Fibroblast of villous mesenchyme (primary cell): ENCODE data around the gene NCOR1. TPM values are rescaled to one million over a fixed set of nuclear protein-coding genes. Genes with fewer than 3 reads are reported as not detected.
A peak's percentile ranks its signal among the peaks of the same experiment; 100 is the strongest.

Experiments
- DNase-seq: peaks from one replicate; pipeline ENCODE4 v3.0.0-alpha.2; 2010; ENCODE audit warnings: low read depth
- H3K4me3 ChIP-seq: 2 replicates; pipeline ENCODE4 v1.5.1; 2011; ENCODE audit warnings: low read depth, mild to moderate bottlenecking, low read length
- total RNA-seq: library from RNA; depleted of rRNA; stranded (reverse); fragments of >200 nt; gene quantifications from 2 replicates; pipeline ENCODE4 v1.2.3, GENCODE V29; 2012
- TF ChIP-seq, protein P1 (sequence below): IDR thresholded peaks from 2 replicates; pipeline ENCODE4 v1.5.1; 2012; ENCODE audit warnings: low read depth, mild to moderate bottlenecking, low read length; ENCODE audit not compliant: insufficient read depth

Gene NCOR1
- total RNA-seq, 1 donor: 83.3 TPM

DNA sequence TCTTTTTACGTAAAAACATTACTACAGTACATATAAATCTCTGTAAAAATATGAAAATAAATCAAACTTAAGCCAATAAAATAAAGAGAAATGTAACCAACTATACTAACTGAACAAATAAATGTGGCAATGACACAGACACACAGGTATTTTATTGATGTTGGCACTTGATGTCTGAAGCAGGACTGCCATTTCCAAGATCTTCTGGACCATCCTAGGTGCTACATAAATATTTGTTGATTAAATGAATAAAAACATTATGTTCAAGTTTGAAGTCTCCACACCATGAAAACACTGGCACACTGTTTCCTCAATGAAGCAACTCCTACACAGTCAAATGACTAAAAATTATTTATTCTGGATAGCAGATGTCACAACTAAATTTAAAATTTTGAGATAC lies 106.9 kb downstream of the NCOR1 start:
- no peak for DNase-seq
- TF ChIP-seq, protein P1, sequence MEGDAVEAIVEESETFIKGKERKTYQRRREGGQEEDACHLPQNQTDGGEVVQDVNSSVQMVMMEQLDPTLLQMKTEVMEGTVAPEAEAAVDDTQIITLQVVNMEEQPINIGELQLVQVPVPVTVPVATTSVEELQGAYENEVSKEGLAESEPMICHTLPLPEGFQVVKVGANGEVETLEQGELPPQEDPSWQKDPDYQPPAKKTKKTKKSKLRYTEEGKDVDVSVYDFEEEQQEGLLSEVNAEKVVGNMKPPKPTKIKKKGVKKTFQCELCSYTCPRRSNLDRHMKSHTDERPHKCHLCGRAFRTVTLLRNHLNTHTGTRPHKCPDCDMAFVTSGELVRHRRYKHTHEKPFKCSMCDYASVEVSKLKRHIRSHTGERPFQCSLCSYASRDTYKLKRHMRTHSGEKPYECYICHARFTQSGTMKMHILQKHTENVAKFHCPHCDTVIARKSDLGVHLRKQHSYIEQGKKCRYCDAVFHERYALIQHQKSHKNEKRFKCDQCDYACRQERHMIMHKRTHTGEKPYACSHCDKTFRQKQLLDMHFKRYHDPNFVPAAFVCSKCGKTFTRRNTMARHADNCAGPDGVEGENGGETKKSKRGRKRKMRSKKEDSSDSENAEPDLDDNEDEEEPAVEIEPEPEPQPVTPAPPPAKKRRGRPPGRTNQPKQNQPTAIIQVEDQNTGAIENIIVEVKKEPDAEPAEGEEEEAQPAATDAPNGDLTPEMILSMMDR: no peak
- H3K4me3 ChIP-seq: no peak overlapping the region

DNA sequence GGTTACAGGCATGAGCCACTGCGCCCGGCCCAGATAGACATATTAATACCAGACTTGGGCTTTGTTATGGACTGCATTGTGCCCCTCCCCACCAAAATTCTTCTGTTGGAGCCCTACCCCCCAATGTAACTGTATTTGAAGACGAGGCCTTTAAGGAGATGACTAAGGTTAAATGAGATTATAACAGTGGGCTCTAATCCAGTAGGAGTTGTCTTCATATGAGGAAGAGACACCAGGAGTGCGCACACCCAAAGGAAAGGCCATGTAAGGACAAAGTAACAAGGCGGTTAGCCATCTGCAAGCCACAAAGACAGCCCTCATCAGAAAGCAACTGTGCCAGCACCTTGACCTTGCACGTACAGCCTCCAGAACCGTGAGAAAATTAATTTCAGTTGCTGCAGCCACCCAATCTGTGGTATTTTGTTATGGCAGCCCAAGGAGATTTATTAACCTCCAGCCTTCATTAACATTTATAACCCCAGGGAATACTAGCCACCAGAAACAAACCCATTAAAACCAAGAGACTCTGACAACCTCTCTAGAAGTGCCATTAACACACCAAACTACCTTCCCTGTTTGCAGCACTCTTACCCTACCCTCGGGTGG lies 108.1 kb downstream of the NCOR1 start:
- no peak overlapping the region for H3K4me3 ChIP-seq
- DNase-seq: peak; percentile 44
- TF ChIP-seq, protein P1: no peak

DNA sequence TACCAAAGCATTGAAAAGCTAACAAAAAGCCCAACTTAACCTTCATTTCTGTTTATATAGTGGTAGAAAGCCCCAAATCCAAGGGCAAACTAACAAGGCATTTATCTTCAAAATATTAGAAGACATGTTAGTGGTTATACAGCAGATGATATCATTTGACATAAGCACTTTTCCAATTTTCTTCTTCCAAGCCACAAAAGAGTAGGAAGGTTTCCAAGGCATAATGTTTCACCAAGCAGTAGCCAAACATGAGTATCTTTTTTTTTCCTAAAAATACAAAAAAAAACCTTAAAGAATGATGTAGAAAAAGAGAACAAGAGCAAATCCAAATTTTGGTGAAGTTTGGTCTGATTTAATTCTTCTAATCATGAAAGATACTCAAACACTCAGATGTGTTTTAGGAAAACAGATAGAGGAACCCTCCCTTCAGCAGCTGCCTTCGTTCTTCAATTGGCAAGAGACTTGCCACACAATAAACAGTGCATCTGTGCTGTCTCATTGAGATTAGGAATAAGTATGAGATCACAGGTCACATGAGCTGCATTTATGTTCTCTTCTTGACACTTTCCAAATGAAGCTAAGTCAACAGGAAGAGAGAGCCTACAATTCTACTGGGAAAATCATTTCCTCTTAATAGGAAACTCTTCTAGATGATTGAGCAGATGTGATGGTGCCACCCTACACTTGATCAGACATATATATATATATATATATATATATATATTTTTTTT lies 109.0 kb downstream of the NCOR1 start:
- no peak overlapping the region for H3K4me3 ChIP-seq
- peak; percentile 93 for DNase-seq
- TF ChIP-seq, protein P1: no peak

DNA sequence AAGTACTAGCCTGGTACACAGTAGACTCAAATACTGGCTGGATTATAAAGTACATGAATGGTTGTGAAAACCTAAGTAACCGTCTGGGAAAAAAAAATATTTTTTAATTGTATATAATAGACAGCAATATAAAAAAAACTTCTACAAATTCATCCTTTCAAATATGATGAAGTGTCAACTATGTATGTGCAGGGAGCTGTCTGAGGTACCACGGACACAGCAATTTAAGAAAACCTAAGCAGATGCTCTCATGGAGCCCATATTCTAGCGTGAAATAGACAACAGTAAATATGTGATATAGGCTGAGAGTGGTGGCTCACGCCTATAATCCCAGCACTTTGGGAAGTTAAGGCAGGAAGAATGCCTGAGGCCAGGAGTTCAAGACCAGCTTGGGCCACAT lies 111.1 kb downstream of the NCOR1 start:
- no peak for DNase-seq
- H3K4me3 ChIP-seq: no peak overlapping the region
- TF ChIP-seq, protein P1: no peak

DNA sequence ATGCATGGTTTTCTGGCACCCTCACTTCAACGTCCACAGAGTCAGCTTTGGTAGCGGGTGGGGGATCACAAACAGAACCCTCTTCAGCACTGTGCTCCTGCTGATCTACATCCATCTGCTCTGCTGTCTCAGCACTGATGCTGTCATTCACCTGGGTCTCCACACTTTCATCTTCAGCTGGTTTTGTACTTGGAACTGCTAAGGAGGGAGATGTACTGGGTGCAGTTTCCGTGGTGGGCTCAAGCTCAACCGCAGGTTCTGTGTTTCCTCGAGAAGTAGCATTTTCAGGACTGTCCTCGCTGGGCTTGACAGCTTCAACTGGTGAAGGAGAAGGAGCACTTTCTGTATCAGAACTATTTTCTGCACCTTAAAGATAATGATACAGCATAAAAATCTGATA lies 113.9 kb downstream of the NCOR1 start:
- no peak overlapping the region for H3K4me3 ChIP-seq
- TF ChIP-seq, protein P1: no peak
- DNase-seq: no peak

DNA sequence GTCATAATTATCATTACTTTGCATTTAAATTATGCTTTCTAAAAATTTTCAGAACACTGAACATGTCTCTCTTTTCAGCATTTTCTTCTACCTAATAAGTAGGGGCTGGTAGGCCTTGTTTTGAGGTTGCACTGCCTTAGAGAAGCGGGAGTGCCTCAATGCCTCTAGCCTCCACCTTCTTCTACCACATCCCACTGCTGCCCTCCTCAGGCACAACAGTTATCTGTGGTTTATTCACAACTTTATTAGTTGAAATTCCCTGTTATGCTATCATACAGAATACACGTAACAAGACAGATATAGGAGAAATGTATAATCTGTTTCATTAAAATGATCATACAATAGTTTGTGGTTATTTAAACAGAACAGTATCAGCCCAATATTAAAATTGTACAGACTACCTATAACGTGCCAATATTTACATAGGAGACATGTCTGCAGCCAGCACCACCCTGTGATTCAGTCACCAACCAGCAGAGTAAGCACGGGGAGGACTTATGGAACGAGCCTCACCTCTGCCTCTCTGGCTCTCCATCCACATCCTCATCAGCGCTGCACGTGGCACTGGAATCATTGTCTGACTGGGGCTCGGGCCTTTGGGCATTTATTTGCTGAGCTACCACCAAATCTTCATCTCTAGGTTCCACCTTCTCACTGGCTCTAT lies 114.5 kb downstream of the NCOR1 start:
- H3K4me3 ChIP-seq: no peak overlapping the region
- DNase-seq: peak; percentile 25
- TF ChIP-seq, protein P1: peak; percentile 24
